Astrocyte (in vitro differentiated cells and primary cell): ENCODE data around the gene ZNF800. TPM values are rescaled to one million over a fixed set of nuclear protein-coding genes. Genes with fewer than 3 reads are reported as not detected.

ENCODE experiments used
- DNase-seq: peaks from one replicate; pipeline ENCODE4 v3.0.0-alpha.2; 2010; ENCODE audit warnings: low read depth
- FAIRE-seq: peaks from 2 replicates; lab custom pipeline; 2011; peaks lifted over from hg19 to GRCh38; lab: Jason Lieb, UNC
- H2AFZ ChIP-seq: 2 replicates; pipeline ENCODE4 v1.6.0; 2012; ENCODE audit warnings: low read depth, low read length, inconsistent platforms
- H3K27ac ChIP-seq: 2 replicates; pipeline ENCODE4 v1.5.1; 2011; ENCODE audit warnings: low read depth, low read length, inconsistent platforms
- H3K27me3 ChIP-seq: 2 replicates; pipeline ENCODE4 v1.6.0; 2011; ENCODE audit warnings: low read length, inconsistent platforms; ENCODE audit not compliant: insufficient read depth
- H3K36me3 ChIP-seq: 2 replicates; pipeline ENCODE4 v1.5.1; 2011; ENCODE audit warnings: low read length, inconsistent platforms; ENCODE audit not compliant: insufficient read depth
- H3K4me1 ChIP-seq: 2 replicates; pipeline ENCODE4 v1.5.1; 2011; ENCODE audit warnings: low read length, inconsistent platforms; ENCODE audit not compliant: insufficient read depth
- H3K4me2 ChIP-seq: 2 replicates; pipeline ENCODE4 v1.6.0; 2012; ENCODE audit warnings: low read length, inconsistent platforms
- H3K4me3 ChIP-seq: 2 replicates; pipeline ENCODE4 v1.5.1; 2011; ENCODE audit warnings: low read depth, mild to moderate bottlenecking, low read length, inconsistent platforms; ENCODE audit not compliant: insufficient read depth
- H3K79me2 ChIP-seq: 2 replicates; pipeline ENCODE4 v1.6.0; 2012; ENCODE audit warnings: mild to moderate bottlenecking, low read length, inconsistent platforms; ENCODE audit not compliant: insufficient read depth
- H3K9ac ChIP-seq: 2 replicates; pipeline ENCODE4 v1.6.0; 2012; ENCODE audit warnings: mild to moderate bottlenecking, low read length, inconsistent platforms
- H3K9me3 ChIP-seq: 2 replicates; pipeline ENCODE4 v1.5.1; 2012; ENCODE audit warnings: low read depth, mild to moderate bottlenecking, low read length, inconsistent platforms; ENCODE audit not compliant: insufficient read depth
- H4K20me1 ChIP-seq: 2 replicates; pipeline ENCODE4 v1.6.0; 2012; ENCODE audit warnings: low read length, inconsistent platforms; ENCODE audit not compliant: insufficient read depth
- H3K27ac Mint-ChIP-seq: one replicate; pipeline ENCODE4 v1.8.0; 2021; ENCODE audit warnings: mild to moderate bottlenecking, mixed read lengths; ENCODE audit not compliant: unreplicated experiment
- H3K27me3 Mint-ChIP-seq: one replicate; pipeline ENCODE4 v1.8.0; 2021; ENCODE audit warnings: low read depth, mixed read lengths; ENCODE audit not compliant: unreplicated experiment
- H3K36me3 Mint-ChIP-seq: one replicate; pipeline ENCODE4 v1.8.0; 2021; ENCODE audit warnings: low read depth, mixed read lengths; ENCODE audit not compliant: unreplicated experiment
- H3K4me1 Mint-ChIP-seq: one replicate; pipeline ENCODE4 v1.8.0; 2021; ENCODE audit warnings: low read depth, mixed read lengths; ENCODE audit not compliant: unreplicated experiment
- H3K4me3 Mint-ChIP-seq: one replicate; pipeline ENCODE4 v1.8.0; 2021; ENCODE audit warnings: mild to moderate bottlenecking, moderate library complexity, mixed read lengths; ENCODE audit not compliant: unreplicated experiment
- H3K9me3 Mint-ChIP-seq: one replicate; pipeline ENCODE4 v1.8.0; 2021; ENCODE audit warnings: mild to moderate bottlenecking, mixed read lengths; ENCODE audit not compliant: unreplicated experiment
- CTCF ChIP-seq: IDR thresholded peaks from 2 replicates; pipeline ENCODE4 v1.5.1; 2011; ENCODE audit warnings: low read depth, mild to moderate bottlenecking, inconsistent platforms, low read length, moderate library complexity; ENCODE audit not compliant: insufficient read depth
- EZH2 ChIP-seq: IDR thresholded peaks from 2 replicates; pipeline ENCODE4 v1.6.1; 2012; ENCODE audit warnings: mild to moderate bottlenecking, low read length, inconsistent platforms; ENCODE audit not compliant: insufficient read depth
- total RNA-seq: library from RNA; stranded (reverse); gene quantifications from 2 replicates; pipeline ENCODE4 v1.2.1, GENCODE V29; 2021

The ZNF800 gene
- total RNA-seq, 1 donor from 2014 or later = 27.9 TPM

GRCh38 chr7:127380479-127380878, 12.0 kb downstream of the ZNF800 start:
- Mint-ChIP-seq H3K9me3 (no peaks in the 10 kb centered on the region), H3K4me1 (peaks cover 15% of the 10 kb centered on the region), H3K36me3 (no peaks in the 10 kb centered on the region), H3K27ac (no peak overlapping the region), H3K4me3 (no peak overlapping the region), H3K27me3 (no peaks in the 10 kb centered on the region)
- H3K36me3 ChIP-seq = peaks cover 4% of the 10 kb centered on the region
- peaks cover 32% of the 10 kb centered on the region for H4K20me1 ChIP-seq
- H3K4me2 ChIP-seq = no peak overlapping the region
- FAIRE-seq (no peak), DNase-seq (no peak)
- no peaks in the 10 kb centered on the region for H3K4me1 ChIP-seq
- no peaks in the 10 kb centered on the region for H3K9me3 ChIP-seq
- H3K79me2 ChIP-seq = peaks cover 82% of the 10 kb centered on the region
- H3K27me3 ChIP-seq = no peaks in the 10 kb centered on the region
- H2AFZ ChIP-seq = no peak overlapping the region
- no peak overlapping the region for H3K9ac ChIP-seq
- no peak overlapping the region for H3K27ac ChIP-seq
- no peak for TF ChIP-seq EZH2
- TF ChIP-seq CTCF = no peak
- no peak overlapping the region for H3K4me3 ChIP-seq

- H3K27me3 Mint-ChIP-seq = no peaks in the 10 kb centered on the region
- H3K27ac Mint-ChIP-seq = no peak overlapping the region
- TF ChIP-seq CTCF = no peak
- H3K4me1 ChIP-seq = no peaks in the 10 kb centered on the region
- FAIRE-seq (no peak), DNase-seq (no peak)
- H3K4me1 Mint-ChIP-seq = peaks cover 16% of the 10 kb centered on the region
- H3K79me2 ChIP-seq = peaks cover 75% of the 10 kb centered on the region
- H3K4me3 ChIP-seq = no peak overlapping the region
- no peak overlapping the region for H3K27ac ChIP-seq
- H3K36me3 ChIP-seq = peaks cover 7% of the 10 kb centered on the region
- H4K20me1 ChIP-seq = peaks cover 32% of the 10 kb centered on the region
- no peaks in the 10 kb centered on the region for H3K9me3 ChIP-seq
- no peak overlapping the region for H3K4me2 ChIP-seq
- no peak overlapping the region for H2AFZ ChIP-seq
- no peaks in the 10 kb centered on the region for H3K27me3 ChIP-seq
- H3K9ac ChIP-seq = no peak overlapping the region
- H3K9me3 Mint-ChIP-seq = no peaks in the 10 kb centered on the region
- H3K4me3 Mint-ChIP-seq = no peak overlapping the region
- H3K36me3 Mint-ChIP-seq = peaks cover 2% of the 10 kb centered on the region
Observed at GRCh38 chr7:127379642-127380041, 12.9 kb downstream of the ZNF800 start.

- no peaks in the 10 kb centered on the region for H3K27me3 Mint-ChIP-seq
- H3K4me3 Mint-ChIP-seq = no peak overlapping the region
Observed at GRCh38 chr7:127378537-127378936, 14.0 kb downstream of the ZNF800 start.

More at GRCh38 chr7:127378537-127378936, 14.0 kb downstream of the ZNF800 start:
- Histone ChIP-seq H3K9ac (no peak overlapping the region), H3K4me3 (no peak overlapping the region), H3K9me3 (no peaks in the 10 kb centered on the region), H2AFZ (no peak overlapping the region), H4K20me1 (peaks cover 40% of the 10 kb centered on the region), H3K27me3 (no peaks in the 10 kb centered on the region), H3K36me3 (peaks cover 18% of the 10 kb centered on the region), H3K79me2 (peaks cover 71% of the 10 kb centered on the region), H3K27ac (no peak overlapping the region), H3K4me2 (no peak overlapping the region), H3K4me1 (no peaks in the 10 kb centered on the region)
- Mint-ChIP-seq H3K36me3 (peaks cover 7% of the 10 kb centered on the region), H3K4me1 (peaks cover 15% of the 10 kb centered on the region), H3K27ac (no peak overlapping the region), H3K9me3 (no peaks in the 10 kb centered on the region)
- TF ChIP-seq CTCF (no peak), EZH2 (no peak)
- DNase-seq (no peak), FAIRE-seq (no peak)
